Choroid plexus epithelial cell (primary cell): Measurements from ENCODE around the gene EML2.

ENCODE experiments used
- DNase-seq: peaks from one replicate; pipeline ENCODE4 v3.0.0-alpha.2; 2010; ENCODE audit warnings: low read depth
- H3K4me3 ChIP-seq: 2 replicates; pipeline ENCODE4 v1.5.1; 2011; ENCODE audit warnings: low read depth, mild to moderate bottlenecking, control low read depth, low read length, moderate library complexity
- CTCF ChIP-seq: conservative IDR thresholded peaks from 2 replicates; pipeline ENCODE4 v1.5.1; 2011; ENCODE audit warnings: low read depth, mild to moderate bottlenecking, control low read depth, inconsistent platforms, low read length, moderate library complexity

Gene EML2

GRCh38 chr19:45664575-45664974 lies 25.4 kb upstream of the EML2 start:
- TF ChIP-seq CTCF: no peak
- no peak for DNase-seq

GRCh38 chr19:45663800-45664199 lies 24.6 kb upstream of the EML2 start:
- DNase-seq: no peak
- H3K4me3 ChIP-seq: no peak overlapping the region
- no peak for TF ChIP-seq CTCF

More at GRCh38 chr19:45664575-45664974, 25.4 kb upstream of the EML2 start:
- H3K4me3 ChIP-seq: no peak overlapping the region

GRCh38 chr19:45660636-45661035 lies 21.4 kb upstream of the EML2 start:
- no peak for DNase-seq
- TF ChIP-seq CTCF: no peak
- no peak overlapping the region for H3K4me3 ChIP-seq

GRCh38 chr19:45659096-45659729 lies 20.0 kb upstream of the EML2 start:
- DNase-seq: no peak
- H3K4me3 ChIP-seq: no peak overlapping the region
- TF ChIP-seq CTCF: no peak

GRCh38 chr19:45657520-45658167 lies 18.4 kb upstream of the EML2 start:
- no peak for DNase-seq
- TF ChIP-seq CTCF: no peak
- no peak overlapping the region for H3K4me3 ChIP-seq

- no peak for TF ChIP-seq CTCF
- no peak for DNase-seq
- no peak overlapping the region for H3K4me3 ChIP-seq
Measured at GRCh38 chr19:45655073-45655472, 15.9 kb upstream of the EML2 start.

- TF ChIP-seq CTCF: no peak
- H3K4me3 ChIP-seq: no peak overlapping the region
- no peak for DNase-seq
Measured at GRCh38 chr19:45653634-45654033, 14.4 kb upstream of the EML2 start.
